HepG2 (cell line): ENCODE results near the gene STAT5A. TPM values are rescaled to one million over a fixed set of nuclear protein-coding genes. Genes with fewer than 3 reads are reported as not detected.

Source experiments
- ATAC-seq: fragments of 200-7000 bp; cut with Tn5 transposase; 3 replicates; pipeline ENCODE4 v1.9.1; 2020; ENCODE audit warnings: mild to moderate bottlenecking, moderate library complexity
- BruUV-seq: library from RNA; stranded (reverse); fragments of 400-500 nt; replicated peaks from 2 replicates; lab custom pipeline; 2021; lab: Mats Ljungman, UMichigan
- CTCF ChIA-PET: fragments of 300-600 bp; formaldehyde crosslinking; extraction: SDS; loops from one replicate; lab custom pipeline; 2021; ENCODE audit warnings: low total read pairs, inconsistent platforms, low intra/inter-chr PET ratio; lab: Yijun Ruan, JAX
- POLR2A ChIA-PET: fragments of 350-600 bp; sonication (Branson Sonifier 250); formaldehyde crosslinking; loops from one replicate; lab custom pipeline; 2020; ENCODE audit warnings: antibody characterized with exemption, inconsistent platforms; lab: Yijun Ruan, JAX
- DNase-seq: peaks from one replicate; pipeline ENCODE4 v3.0.0-alpha.2; 2015; ENCODE audit warnings: low spot score
- FAIRE-seq: peaks from 3 replicates; lab custom pipeline; 2011; peaks lifted over from hg19 to GRCh38; lab: Jason Lieb, UNC
- H2AFZ ChIP-seq: one replicate; pipeline ENCODE4 v1.6.1; 2011; ENCODE audit warnings: low read length, inconsistent platforms
- H3K27ac ChIP-seq: fragments of 300-600 bp; 3 replicates; pipeline ENCODE4 v1.8.0; 2011; ENCODE audit warnings: mixed run types, mild to moderate bottlenecking, mixed read lengths, low read length, inconsistent platforms; ENCODE audit not compliant: insufficient read depth; ENCODE audit errors: extremely low read length
- H3K27me3 ChIP-seq, 2 experiments: fragments of 200-600 bp in 1 of 2; 2 replicates in 1 of 2; 3 replicates in 1 of 2; pipeline versions ENCODE4 v1.6.0 to v1.8.0; 2011; ENCODE audit warnings: low read length in 2 of 2, mild to moderate bottlenecking in 2 of 2, moderate library complexity in 2 of 2, inconsistent platforms in 1 of 2; ENCODE audit not compliant: insufficient read depth in 2 of 2, control insufficient read depth in 1 of 2
- H3K36me3 ChIP-seq, 2 experiments: fragments of 200-600 bp in 1 of 2; replicated peaks in 1 of 2; 2 replicates in 1 of 2; 3 replicates in 1 of 2; pipeline versions ENCODE4 v1.5.1 to v1.8.0; 2011; ENCODE audit warnings: low read length in 2 of 2, inconsistent platforms in 1 of 2; ENCODE audit not compliant: insufficient read depth in 2 of 2, control insufficient read depth in 1 of 2
- H3K4me1 ChIP-seq: 2 replicates; pipeline ENCODE4 v1.5.1; 2012; ENCODE audit warnings: low read length, inconsistent platforms; ENCODE audit not compliant: insufficient read depth
- H3K4me2 ChIP-seq: 2 replicates; pipeline ENCODE4 v1.6.0; 2011; ENCODE audit warnings: low read depth, low read length, inconsistent platforms
- H3K4me3 ChIP-seq, 3 experiments: fragments of 200-600 bp in 1 of 3; sonication (generic), shearing (Covaris generic) in 1 of 3; replicated peaks in 1 of 3; 2 replicates each; pipeline ENCODE4 v1.5.1; 2011 to 2016; ENCODE audit warnings: low read length in 3 of 3, inconsistent platforms in 2 of 3, low read depth in 2 of 3, mild to moderate bottlenecking in 2 of 3, control low read depth in 1 of 3, mixed read lengths in 1 of 3; ENCODE audit not compliant: insufficient read depth in 1 of 3
- H3K79me2 ChIP-seq: one replicate; pipeline ENCODE4 v1.6.1; 2011; ENCODE audit warnings: low read length, inconsistent platforms; ENCODE audit not compliant: insufficient read depth
- H3K9ac ChIP-seq: 2 replicates; pipeline ENCODE4 v1.6.0; 2011; ENCODE audit warnings: mild to moderate bottlenecking, low read depth, low read length, inconsistent platforms; ENCODE audit not compliant: insufficient read depth
- H3K9me3 ChIP-seq: 2 replicates; pipeline ENCODE4 v1.5.1; 2012; ENCODE audit warnings: mild to moderate bottlenecking, low read length
- H4K20me1 ChIP-seq: 2 replicates; pipeline ENCODE4 v1.6.0; 2011; ENCODE audit warnings: inconsistent platforms, mild to moderate bottlenecking, low read length, moderate library complexity; ENCODE audit not compliant: insufficient read depth
- ADNP ChIP-seq: sonication (generic); formaldehyde crosslinking; IDR thresholded peaks from 2 replicates; pipeline ENCODE4 v1.4.0; 2020; ENCODE audit warnings: missing genetic modification reagents
- AHR ChIP-seq: IDR thresholded peaks from 2 replicates; pipeline ENCODE4 v1.6.1; 2018; ENCODE audit warnings: missing genetic modification reagents, missing compliant biosample characterization
- FOXA3 ChIP-seq: IDR thresholded peaks from 2 replicates; pipeline ENCODE4 v1.6.1; 2016; ENCODE audit warnings: missing genetic modification reagents, missing compliant biosample characterization
- PITX1 ChIP-seq: sonication (generic); formaldehyde crosslinking; IDR thresholded peaks from 2 replicates; pipeline ENCODE4 v1.5.1; 2020; ENCODE audit warnings: mild to moderate bottlenecking, missing genetic modification reagents
- RARG ChIP-seq: sonication (generic); formaldehyde crosslinking; IDR thresholded peaks from 2 replicates; pipeline ENCODE4 v1.4.0; 2020; ENCODE audit warnings: low read depth, mild to moderate bottlenecking, missing genetic modification reagents
- SCMH1 ChIP-seq: sonication (generic); formaldehyde crosslinking; IDR thresholded peaks from 2 replicates; pipeline ENCODE4 v1.9.0; 2021; ENCODE audit warnings: missing genetic modification reagents, mild to moderate bottlenecking, borderline replicate concordance
- SMAD3 ChIP-seq: sonication (generic); formaldehyde crosslinking; IDR thresholded peaks from 2 replicates; pipeline ENCODE4 v1.4.0; 2020; ENCODE audit warnings: missing genetic modification reagents
- THYN1 ChIP-seq: sonication (generic); formaldehyde crosslinking; IDR thresholded peaks from 2 replicates; pipeline ENCODE4 v1.8.1; 2023; ENCODE audit warnings: low read depth, mild to moderate bottlenecking, moderate library complexity, missing genetic modification reagents, borderline replicate concordance
- ZNF160 ChIP-seq: sonication (generic); formaldehyde crosslinking; IDR thresholded peaks from 2 replicates; pipeline ENCODE4 v1.8.0; 2022; ENCODE audit warnings: mild to moderate bottlenecking, inconsistent platforms, missing genetic modification reagents
- ZNF207 ChIP-seq: fragments of 450-650 bp; IDR thresholded peaks from 2 replicates; pipeline ENCODE4 v1.6.1; 2016; ENCODE audit warnings: antibody characterized with exemption, borderline replicate concordance
- ZNF335 ChIP-seq: sonication (generic); formaldehyde crosslinking; IDR thresholded peaks from 2 replicates; pipeline ENCODE4 v1.4.0; 2020; ENCODE audit warnings: missing genetic modification reagents
- ZNF441 ChIP-seq: sonication (generic); formaldehyde crosslinking; IDR thresholded peaks from 2 replicates; pipeline ENCODE4 v1.7.0; 2021; ENCODE audit warnings: missing genetic modification reagents, borderline replicate concordance
- ZNF619 ChIP-seq: sonication (generic); formaldehyde crosslinking; IDR thresholded peaks from 2 replicates; pipeline ENCODE4 v1.4.0; 2020; ENCODE audit warnings: mild to moderate bottlenecking, missing genetic modification reagents
- ZNF629 ChIP-seq: sonication (generic); formaldehyde crosslinking; conservative IDR thresholded peaks from 2 replicates; pipeline ENCODE4 v1.5.0; 2020; ENCODE audit warnings: missing genetic modification reagents
- ZNF749 ChIP-seq: sonication (generic); formaldehyde crosslinking; IDR thresholded peaks from 2 replicates; pipeline ENCODE4 v1.8.0; 2022; ENCODE audit warnings: mild to moderate bottlenecking, missing genetic modification reagents, moderate library complexity, borderline replicate concordance
- WGBS: methylation state at CpG from one replicate; pipeline ENCODE4 v1.1.6; 2017; ENCODE audit warnings: low lambda C conversion rate; 5-methylcytosine and 5-hydroxymethylcytosine counted together
- in situ Hi-C: cut with HindIII; loops from 2 replicates; pipeline ENCODE4 v1.10.0; 2017; ENCODE audit warnings: low pct_unique_long_range_greater_than_20kb; ENCODE audit not compliant: extremely low pct_ligation_motif_present
- intact Hi-C: fragments of 100-400 bp; cut with micrococcal nuclease; formaldehyde crosslinking; loops from one replicate; pipeline ENCODE4 v1.10.0; 2022; ENCODE audit not compliant: unreplicated experiment
- polyA plus RNA-seq, 8 experiments: library from polyadenylated mRNA; depleted of rRNA in 3 of 8; stranded (reverse) in 7 of 8; unstranded in 1 of 8; fragments of >200 nt; fragmentation: Illumina TruSeq in 4 of 8; extraction: Trizol in 4 of 8; gene quantifications; 2 replicates each; pipeline versions ENCODE4 v1.2.1 to v1.2.3, GENCODE V29; 2011 to 2016; ENCODE audit warnings: low read depth in 4 of 8, missing spikeins in 1 of 8, mixed read lengths in 1 of 8; ENCODE audit not compliant: insufficient read depth in 1 of 8
- total RNA-seq, 5 experiments: library from RNA; depleted of rRNA; stranded (reverse); fragments of >200 nt; fragmentation: Illumina TruSeq; extraction: Trizol; gene quantifications; 2 replicates each; pipeline ENCODE4 v1.2.3, GENCODE V29; 2016; ENCODE audit warnings: low read depth in 1 of 5
- TF ChIP-seq, protein P1 (sequence below): sonication (generic); formaldehyde crosslinking; IDR thresholded peaks from 2 replicates; pipeline ENCODE4 v1.8.1; 2023; ENCODE audit warnings: mild to moderate bottlenecking, missing genetic modification reagents, borderline replicate concordance
- TF ChIP-seq, protein P2 (sequence below): IDR thresholded peaks from 2 replicates; pipeline ENCODE4 v1.6.1; 2016; ENCODE audit warnings: low read depth, missing genetic modification reagents, missing compliant biosample characterization
- TF ChIP-seq, protein P3 (sequence below): sonication (generic); formaldehyde crosslinking; IDR thresholded peaks from 2 replicates; pipeline ENCODE4 v1.4.0; 2020; ENCODE audit warnings: mild to moderate bottlenecking, missing genetic modification reagents
- TF ChIP-seq, protein P4 (sequence below): fragments of 450-650 bp; IDR thresholded peaks from 2 replicates; pipeline ENCODE4 v1.6.1; 2016

Gene STAT5A
- total and polyA plus RNA-seq, 2 of the 13 experiments (the other 11 are each of a cell fraction or from before 2014, with no cell fraction given): 1.4 to 4.1 TPM

DNA sequence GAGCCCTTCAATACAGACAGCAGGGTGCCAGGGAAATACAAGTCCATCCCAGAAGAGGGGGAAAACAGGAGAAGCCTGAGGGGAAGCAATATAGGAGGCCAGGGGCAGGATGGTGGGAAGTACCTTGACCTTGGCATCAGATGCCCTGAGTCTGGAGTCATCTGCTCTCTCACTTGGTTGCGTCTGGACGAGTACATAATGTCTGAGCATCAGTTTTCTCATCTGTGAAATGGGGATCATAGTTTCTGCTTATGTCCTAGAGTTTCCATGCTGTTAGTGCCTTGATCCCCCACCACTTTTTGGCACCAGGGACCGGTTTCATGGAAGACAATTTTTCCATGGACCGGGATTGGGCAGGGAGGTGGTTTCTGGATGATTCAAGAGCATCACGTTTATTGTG, 2.3 kb downstream of the STAT5A start:
- Histone ChIP-seq H4K20me1 (no peaks in the 10 kb centered on the region), H3K79me2 (no peaks in the 10 kb centered on the region), H3K4me1 (peaks cover 33% of the 10 kb centered on the region), H3K9ac (no peak overlapping the region), H3K27ac (no peak overlapping the region), H2AFZ (no peak overlapping the region), H3K4me2 (no peak overlapping the region), H3K4me3 (no peak overlapping the region), H3K9me3 (no peaks in the 10 kb centered on the region), H3K36me3 (no peaks in the 10 kb centered on the region), H3K27me3 (peaks cover 6 to 26% of the 10 kb centered on the region in 2 experiments; a peak in 4 of 5 replicates)
- no peak for ATAC-seq
- POLR2A ChIA-PET: interaction anchor here (2.3 kb wide), 1 partner anchor 14 kb away, joined by 5 read pairs; no protein-coding TSS in a partner anchor
- intact Hi-C loops: no loop called here
- FAIRE-seq: no peak
- in situ Hi-C loops: no loop called here
- WGBS: 79% methylated on average over 5 of the region's 5 CpGs
- BruUV-seq: no TSS peak
- no peak for DNase-seq
- CTCF ChIA-PET: no interaction called here
- TF ChIP-seq ZNF619 (CRISPR knock-in tag) (no peak), SMAD3 (no peak), THYN1 (CRISPR knock-in tag) (no peak), ZNF749 (CRISPR knock-in tag) (no peak), ADNP (CRISPR knock-in tag) (peak; percentile 16; the same call in 1 of the 2 replicates), AHR (CRISPR knock-in tag) (no peak), FOXA3 (CRISPR knock-in tag) (no peak), ZNF207 (no peak), ZNF160 (CRISPR knock-in tag) (no peak), ZNF629 (peak; percentile 87), ZNF441 (CRISPR knock-in tag) (no peak), ZNF335 (no peak), SCMH1 (no peak), RARG (CRISPR knock-in tag) (no peak), PITX1 (CRISPR knock-in tag) (no peak)
- TF ChIP-seq, protein P1, sequence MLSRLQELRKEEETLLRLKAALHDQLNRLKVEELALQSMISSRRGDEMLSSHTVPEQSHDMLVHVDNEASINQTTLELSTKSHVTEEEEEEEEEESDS: no peak
- TF ChIP-seq, protein P2, sequence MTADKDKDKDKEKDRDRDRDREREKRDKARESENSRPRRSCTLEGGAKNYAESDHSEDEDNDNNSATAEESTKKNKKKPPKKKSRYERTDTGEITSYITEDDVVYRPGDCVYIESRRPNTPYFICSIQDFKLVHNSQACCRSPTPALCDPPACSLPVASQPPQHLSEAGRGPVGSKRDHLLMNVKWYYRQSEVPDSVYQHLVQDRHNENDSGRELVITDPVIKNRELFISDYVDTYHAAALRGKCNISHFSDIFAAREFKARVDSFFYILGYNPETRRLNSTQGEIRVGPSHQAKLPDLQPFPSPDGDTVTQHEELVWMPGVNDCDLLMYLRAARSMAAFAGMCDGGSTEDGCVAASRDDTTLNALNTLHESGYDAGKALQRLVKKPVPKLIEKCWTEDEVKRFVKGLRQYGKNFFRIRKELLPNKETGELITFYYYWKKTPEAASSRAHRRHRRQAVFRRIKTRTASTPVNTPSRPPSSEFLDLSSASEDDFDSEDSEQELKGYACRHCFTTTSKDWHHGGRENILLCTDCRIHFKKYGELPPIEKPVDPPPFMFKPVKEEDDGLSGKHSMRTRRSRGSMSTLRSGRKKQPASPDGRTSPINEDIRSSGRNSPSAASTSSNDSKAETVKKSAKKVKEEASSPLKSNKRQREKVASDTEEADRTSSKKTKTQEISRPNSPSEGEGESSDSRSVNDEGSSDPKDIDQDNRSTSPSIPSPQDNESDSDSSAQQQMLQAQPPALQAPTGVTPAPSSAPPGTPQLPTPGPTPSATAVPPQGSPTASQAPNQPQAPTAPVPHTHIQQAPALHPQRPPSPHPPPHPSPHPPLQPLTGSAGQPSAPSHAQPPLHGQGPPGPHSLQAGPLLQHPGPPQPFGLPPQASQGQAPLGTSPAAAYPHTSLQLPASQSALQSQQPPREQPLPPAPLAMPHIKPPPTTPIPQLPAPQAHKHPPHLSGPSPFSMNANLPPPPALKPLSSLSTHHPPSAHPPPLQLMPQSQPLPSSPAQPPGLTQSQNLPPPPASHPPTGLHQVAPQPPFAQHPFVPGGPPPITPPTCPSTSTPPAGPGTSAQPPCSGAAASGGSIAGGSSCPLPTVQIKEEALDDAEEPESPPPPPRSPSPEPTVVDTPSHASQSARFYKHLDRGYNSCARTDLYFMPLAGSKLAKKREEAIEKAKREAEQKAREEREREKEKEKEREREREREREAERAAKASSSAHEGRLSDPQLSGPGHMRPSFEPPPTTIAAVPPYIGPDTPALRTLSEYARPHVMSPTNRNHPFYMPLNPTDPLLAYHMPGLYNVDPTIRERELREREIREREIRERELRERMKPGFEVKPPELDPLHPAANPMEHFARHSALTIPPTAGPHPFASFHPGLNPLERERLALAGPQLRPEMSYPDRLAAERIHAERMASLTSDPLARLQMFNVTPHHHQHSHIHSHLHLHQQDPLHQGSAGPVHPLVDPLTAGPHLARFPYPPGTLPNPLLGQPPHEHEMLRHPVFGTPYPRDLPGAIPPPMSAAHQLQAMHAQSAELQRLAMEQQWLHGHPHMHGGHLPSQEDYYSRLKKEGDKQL (CRISPR knock-in tag): no peak
- TF ChIP-seq, protein P3, sequence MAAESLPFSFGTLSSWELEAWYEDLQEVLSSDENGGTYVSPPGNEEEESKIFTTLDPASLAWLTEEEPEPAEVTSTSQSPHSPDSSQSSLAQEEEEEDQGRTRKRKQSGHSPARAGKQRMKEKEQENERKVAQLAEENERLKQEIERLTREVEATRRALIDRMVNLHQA (CRISPR knock-in tag): no peak
- TF ChIP-seq, protein P4, sequence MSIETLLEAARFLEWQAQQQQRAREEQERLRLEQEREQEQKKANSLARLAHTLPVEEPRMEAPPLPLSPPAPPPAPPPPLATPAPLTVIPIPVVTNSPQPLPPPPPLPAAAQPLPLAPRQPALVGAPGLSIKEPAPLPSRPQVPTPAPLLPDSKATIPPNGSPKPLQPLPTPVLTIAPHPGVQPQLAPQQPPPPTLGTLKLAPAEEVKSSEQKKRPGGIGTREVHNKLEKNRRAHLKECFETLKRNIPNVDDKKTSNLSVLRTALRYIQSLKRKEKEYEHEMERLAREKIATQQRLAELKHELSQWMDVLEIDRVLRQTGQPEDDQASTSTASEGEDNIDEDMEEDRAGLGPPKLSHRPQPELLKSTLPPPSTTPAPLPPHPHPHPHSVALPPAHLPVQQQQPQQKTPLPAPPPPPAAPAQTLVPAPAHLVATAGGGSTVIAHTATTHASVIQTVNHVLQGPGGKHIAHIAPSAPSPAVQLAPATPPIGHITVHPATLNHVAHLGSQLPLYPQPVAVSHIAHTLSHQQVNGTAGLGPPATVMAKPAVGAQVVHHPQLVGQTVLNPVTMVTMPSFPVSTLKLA: no peak
